GM21723 (cell line): Measurements from ENCODE around the gene HCN3.
"Not testable (repeated sequence)": the region's sequence is repeated elsewhere in the genome, so short reads cannot be mapped to it uniquely, and the experiment has no call there.

Source experiments
- ATAC-seq: cut with Tn5 transposase; IDR thresholded peaks from one replicate; pipeline ENCODE4 v1.9.1; 2021; ENCODE audit warnings: mild to moderate bottlenecking, moderate library complexity; ENCODE audit not compliant: unreplicated experiment

HCN3 gene

DNA sequence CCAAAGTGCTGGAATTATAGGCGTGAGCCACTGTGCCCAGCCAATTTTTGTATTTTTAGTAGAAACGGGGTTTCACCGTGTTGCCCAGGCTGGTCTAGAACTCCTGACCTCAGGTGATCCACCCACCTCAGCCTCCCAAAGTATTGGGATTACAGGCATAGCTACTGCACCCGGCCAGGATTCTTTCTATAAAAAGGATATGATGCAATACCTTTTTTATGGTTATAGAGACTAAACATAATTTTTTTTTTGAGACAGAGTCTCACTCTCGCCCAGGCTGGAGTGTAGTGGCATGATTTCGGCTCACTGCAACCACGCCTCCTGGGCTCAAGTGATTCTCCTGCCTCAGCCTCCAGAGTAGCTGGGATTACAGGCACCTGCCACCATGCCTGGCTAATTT is 51.6 kb downstream of the HCN3 start:
- not testable (repeated sequence) for ATAC-seq

DNA sequence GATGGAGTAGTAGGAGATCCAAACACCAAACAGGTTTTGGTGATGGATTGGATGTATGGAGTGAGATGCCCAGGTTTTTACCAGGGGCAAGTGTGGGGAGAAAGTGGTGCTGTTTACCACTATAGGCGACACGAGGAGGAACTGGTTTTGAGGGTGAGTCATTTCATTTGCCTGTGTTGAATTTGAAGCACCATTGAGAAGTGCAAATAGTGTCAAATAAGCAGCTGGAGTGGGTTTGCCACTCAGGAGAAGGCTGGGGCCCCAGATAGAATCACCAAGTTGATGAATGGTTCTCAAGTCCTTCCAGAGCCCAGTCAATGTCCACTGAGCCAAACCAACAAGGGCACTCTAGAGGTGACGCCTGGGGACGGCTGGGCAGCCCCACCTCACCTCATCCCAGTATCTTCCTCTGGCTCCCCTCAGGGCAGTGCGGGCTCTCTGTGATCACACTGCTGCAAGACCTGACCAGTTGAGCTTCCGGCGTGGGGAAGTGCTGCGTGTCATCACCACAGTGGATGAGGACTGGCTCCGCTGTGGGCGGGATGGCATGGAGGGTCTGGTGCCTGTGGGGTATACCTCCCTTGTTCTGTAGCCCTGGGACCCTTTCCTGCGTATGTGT is 52.8 kb downstream of the HCN3 start:
- ATAC-seq: no peak

DNA sequence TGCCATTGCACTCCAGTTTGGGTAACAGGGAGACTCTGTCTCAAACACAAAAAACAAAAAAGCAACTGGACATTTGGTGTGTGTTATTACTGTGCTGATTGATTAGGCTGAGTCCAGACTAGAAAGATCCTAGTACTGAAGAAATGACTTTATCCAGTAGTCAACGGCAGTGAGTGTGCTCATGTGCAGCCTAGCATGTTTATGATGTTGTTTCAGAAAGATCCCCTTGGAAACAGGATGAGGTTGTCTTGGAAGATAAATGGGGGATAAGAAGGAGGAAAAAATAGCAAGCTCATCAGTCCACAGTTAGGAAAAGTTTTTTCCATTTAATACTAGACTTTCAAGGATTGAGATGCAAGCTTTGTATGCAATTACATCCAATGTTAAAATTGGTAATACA is 57.7 kb downstream of the HCN3 start:
- ATAC-seq: no peak
